GM19328 (cell line): ENCODE results near the gene L1CAM.

Source experiments
- ATAC-seq: cut with Tn5 transposase; IDR thresholded peaks from one replicate; pipeline ENCODE4 v1.9.1; 2021; ENCODE audit warnings: mild to moderate bottlenecking, moderate library complexity; ENCODE audit not compliant: unreplicated experiment

The L1CAM gene

GRCh38 chrX:153812220-153812619 is 73.8 kb downstream of the L1CAM start:
- ATAC-seq = no peak
